ENCODE data around the gene ELFN1.

- TF ChIP-seq FOXO4 (CRISPR knock-in tag; IDR thresholded peaks at IDR 0.05) = no peak
- TF ChIP-seq SETDB1 (IDR thresholded peaks at IDR 0.05; ENCODE audit: low read length) = no peak
- TF ChIP-seq ZNF133 (CRISPR knock-in tag; IDR thresholded peaks at IDR 0.05) = no peak
- TF ChIP-seq, protein P1, sequence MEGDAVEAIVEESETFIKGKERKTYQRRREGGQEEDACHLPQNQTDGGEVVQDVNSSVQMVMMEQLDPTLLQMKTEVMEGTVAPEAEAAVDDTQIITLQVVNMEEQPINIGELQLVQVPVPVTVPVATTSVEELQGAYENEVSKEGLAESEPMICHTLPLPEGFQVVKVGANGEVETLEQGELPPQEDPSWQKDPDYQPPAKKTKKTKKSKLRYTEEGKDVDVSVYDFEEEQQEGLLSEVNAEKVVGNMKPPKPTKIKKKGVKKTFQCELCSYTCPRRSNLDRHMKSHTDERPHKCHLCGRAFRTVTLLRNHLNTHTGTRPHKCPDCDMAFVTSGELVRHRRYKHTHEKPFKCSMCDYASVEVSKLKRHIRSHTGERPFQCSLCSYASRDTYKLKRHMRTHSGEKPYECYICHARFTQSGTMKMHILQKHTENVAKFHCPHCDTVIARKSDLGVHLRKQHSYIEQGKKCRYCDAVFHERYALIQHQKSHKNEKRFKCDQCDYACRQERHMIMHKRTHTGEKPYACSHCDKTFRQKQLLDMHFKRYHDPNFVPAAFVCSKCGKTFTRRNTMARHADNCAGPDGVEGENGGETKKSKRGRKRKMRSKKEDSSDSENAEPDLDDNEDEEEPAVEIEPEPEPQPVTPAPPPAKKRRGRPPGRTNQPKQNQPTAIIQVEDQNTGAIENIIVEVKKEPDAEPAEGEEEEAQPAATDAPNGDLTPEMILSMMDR (IDR thresholded peaks at IDR 0.05 in 2 of 3, conservative IDR thresholded peaks at IDR 0.05 in 1 of 3; ENCODE audit: insufficient read depth in 2 of 3, low read depth in 1 of 3, low read length in 3 of 3) = no peak
- no peak for TF ChIP-seq POLR2A (conservative IDR thresholded peaks at IDR 0.05)
- TF ChIP-seq, protein P2, sequence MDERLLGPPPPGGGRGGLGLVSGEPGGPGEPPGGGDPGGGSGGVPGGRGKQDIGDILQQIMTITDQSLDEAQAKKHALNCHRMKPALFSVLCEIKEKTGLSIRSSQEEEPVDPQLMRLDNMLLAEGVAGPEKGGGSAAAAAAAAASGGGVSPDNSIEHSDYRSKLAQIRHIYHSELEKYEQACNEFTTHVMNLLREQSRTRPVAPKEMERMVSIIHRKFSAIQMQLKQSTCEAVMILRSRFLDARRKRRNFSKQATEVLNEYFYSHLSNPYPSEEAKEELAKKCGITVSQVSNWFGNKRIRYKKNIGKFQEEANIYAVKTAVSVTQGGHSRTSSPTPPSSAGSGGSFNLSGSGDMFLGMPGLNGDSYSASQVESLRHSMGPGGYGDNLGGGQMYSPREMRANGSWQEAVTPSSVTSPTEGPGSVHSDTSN (CRISPR knock-in tag; IDR thresholded peaks at IDR 0.05; ENCODE audit: low read depth) = no peak
- TF ChIP-seq, protein P2 (tag; conservative IDR thresholded peaks at IDR 0.05; ENCODE audit: low read depth) = no peak
- TF ChIP-seq, protein P3, sequence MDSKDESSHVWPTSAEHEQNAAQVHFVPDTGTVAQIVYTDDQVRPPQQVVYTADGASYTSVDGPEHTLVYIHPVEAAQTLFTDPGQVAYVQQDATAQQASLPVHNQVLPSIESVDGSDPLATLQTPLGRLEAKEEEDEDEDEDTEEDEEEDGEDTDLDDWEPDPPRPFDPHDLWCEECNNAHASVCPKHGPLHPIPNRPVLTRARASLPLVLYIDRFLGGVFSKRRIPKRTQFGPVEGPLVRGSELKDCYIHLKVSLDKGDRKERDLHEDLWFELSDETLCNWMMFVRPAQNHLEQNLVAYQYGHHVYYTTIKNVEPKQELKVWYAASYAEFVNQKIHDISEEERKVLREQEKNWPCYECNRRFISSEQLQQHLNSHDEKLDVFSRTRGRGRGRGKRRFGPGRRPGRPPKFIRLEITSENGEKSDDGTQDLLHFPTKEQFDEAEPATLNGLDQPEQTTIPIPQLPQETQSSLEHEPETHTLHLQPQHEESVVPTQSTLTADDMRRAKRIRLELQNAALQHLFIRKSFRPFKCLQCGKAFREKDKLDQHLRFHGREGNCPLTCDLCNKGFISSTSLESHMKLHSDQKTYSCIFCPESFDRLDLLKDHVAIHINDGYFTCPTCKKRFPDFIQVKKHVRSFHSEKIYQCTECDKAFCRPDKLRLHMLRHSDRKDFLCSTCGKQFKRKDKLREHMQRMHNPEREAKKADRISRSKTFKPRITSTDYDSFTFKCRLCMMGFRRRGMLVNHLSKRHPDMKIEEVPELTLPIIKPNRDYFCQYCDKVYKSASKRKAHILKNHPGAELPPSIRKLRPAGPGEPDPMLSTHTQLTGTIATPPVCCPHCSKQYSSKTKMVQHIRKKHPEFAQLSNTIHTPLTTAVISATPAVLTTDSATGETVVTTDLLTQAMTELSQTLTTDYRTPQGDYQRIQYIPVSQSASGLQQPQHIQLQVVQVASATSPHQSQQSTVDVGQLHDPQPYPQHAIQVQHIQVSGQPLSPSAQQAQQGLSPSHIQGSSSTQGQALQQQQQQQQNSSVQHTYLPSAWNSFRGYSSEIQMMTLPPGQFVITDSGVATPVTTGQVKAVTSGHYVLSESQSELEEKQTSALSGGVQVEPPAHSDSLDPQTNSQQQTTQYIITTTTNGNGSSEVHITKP (IDR thresholded peaks at IDR 0.05; ENCODE audit: partially characterized antibody) = no peak
- TF ChIP-seq, protein P4, sequence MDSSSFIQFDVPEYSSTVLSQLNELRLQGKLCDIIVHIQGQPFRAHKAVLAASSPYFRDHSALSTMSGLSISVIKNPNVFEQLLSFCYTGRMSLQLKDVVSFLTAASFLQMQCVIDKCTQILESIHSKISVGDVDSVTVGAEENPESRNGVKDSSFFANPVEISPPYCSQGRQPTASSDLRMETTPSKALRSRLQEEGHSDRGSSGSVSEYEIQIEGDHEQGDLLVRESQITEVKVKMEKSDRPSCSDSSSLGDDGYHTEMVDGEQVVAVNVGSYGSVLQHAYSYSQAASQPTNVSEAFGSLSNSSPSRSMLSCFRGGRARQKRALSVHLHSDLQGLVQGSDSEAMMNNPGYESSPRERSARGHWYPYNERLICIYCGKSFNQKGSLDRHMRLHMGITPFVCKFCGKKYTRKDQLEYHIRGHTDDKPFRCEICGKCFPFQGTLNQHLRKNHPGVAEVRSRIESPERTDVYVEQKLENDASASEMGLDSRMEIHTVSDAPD (CRISPR knock-in tag; IDR thresholded peaks at IDR 0.05) = no peak
- TF ChIP-seq JUND (IDR thresholded peaks at IDR 0.05; ENCODE audit: borderline replicate concordance, low read depth, low read length) = no peak
- no peak for TF ChIP-seq JUND (tag; IDR thresholded peaks at IDR 0.05; ENCODE audit: borderline replicate concordance, low read depth, low read length)
- TF ChIP-seq ZNF75A (CRISPR knock-in tag; IDR thresholded peaks at IDR 0.05) = no peak
- TF ChIP-seq ATF1 (CRISPR knock-in tag; IDR thresholded peaks at IDR 0.05) = no peak
- TF ChIP-seq ATF1 (tag; IDR thresholded peaks at IDR 0.05) = no peak
- TF ChIP-seq ZFP30 (CRISPR knock-in tag; IDR thresholded peaks at IDR 0.05; ENCODE audit: borderline replicate concordance) = no peak
- TF ChIP-seq, protein P5, sequence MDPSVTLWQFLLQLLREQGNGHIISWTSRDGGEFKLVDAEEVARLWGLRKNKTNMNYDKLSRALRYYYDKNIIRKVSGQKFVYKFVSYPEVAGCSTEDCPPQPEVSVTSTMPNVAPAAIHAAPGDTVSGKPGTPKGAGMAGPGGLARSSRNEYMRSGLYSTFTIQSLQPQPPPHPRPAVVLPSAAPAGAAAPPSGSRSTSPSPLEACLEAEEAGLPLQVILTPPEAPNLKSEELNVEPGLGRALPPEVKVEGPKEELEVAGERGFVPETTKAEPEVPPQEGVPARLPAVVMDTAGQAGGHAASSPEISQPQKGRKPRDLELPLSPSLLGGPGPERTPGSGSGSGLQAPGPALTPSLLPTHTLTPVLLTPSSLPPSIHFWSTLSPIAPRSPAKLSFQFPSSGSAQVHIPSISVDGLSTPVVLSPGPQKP (CRISPR knock-in tag; IDR thresholded peaks at IDR 0.05) = no peak
Measured at GRCh38 chr7:1785839-1786238, 115.8 kb downstream of the ELFN1 start.
